CD14-positive monocyte (primary cell): ENCODE measurements around the gene PALS2. TPM values are rescaled to one million over a fixed set of nuclear protein-coding genes. Genes with fewer than 3 reads are reported as not detected.

Experiments used
- DNase-seq, 3 donors: peaks; one replicate each; pipeline ENCODE4 v3.0.0-alpha.2; 2011 to 2022
- H2AFZ ChIP-seq: 2 replicates; pipeline ENCODE4 v1.6.0; 2012; ENCODE audit warnings: mild to moderate bottlenecking, low read depth, low read length, inconsistent platforms; ENCODE audit not compliant: insufficient read depth, poor library complexity, severe bottlenecking
- H3K27ac ChIP-seq, 2 donors: 1 replicate in 1 of 2; 2 replicates in 1 of 2; pipeline ENCODE4 v1.5.1; 2012 to 2013; ENCODE audit warnings: low read length in 2 of 2, control low read depth in 1 of 2, inconsistent platforms in 1 of 2, low read depth in 1 of 2, mild to moderate bottlenecking in 1 of 2
- H3K27me3 ChIP-seq, 2 donors: one replicate each; pipeline versions ENCODE4 v1.6.0 to v1.6.1; 2011 to 2013; ENCODE audit warnings: low read length in 2 of 2; ENCODE audit not compliant: control insufficient read depth in 2 of 2, insufficient read depth in 2 of 2
- H3K36me3 ChIP-seq, 2 donors: replicated peaks in 1 of 2; 1 replicate in 1 of 2; 2 replicates in 1 of 2; pipeline versions ENCODE4 v1.5.1 to v1.6.1; 2012 to 2013; ENCODE audit warnings: low read length in 2 of 2, control low read depth in 1 of 2, inconsistent platforms in 1 of 2, mild to moderate bottlenecking in 1 of 2; ENCODE audit not compliant: insufficient read depth in 2 of 2, control insufficient read depth in 1 of 2
- H3K4me1 ChIP-seq, 2 donors: 1 replicate in 1 of 2; 2 replicates in 1 of 2; pipeline versions ENCODE4 v1.5.1 to v1.6.1; 2012 to 2013; ENCODE audit warnings: low read length in 2 of 2, control low read depth in 1 of 2, inconsistent platforms in 1 of 2, mild to moderate bottlenecking in 1 of 2, moderate library complexity in 1 of 2; ENCODE audit not compliant: insufficient read depth in 2 of 2, control insufficient read depth in 1 of 2
- H3K4me2 ChIP-seq: replicated peaks from 2 replicates; pipeline ENCODE3; 2012; ENCODE audit warnings: low read length, moderate library complexity, mild to moderate bottlenecking; ENCODE audit not compliant: poor library complexity, severe bottlenecking; ENCODE audit errors: extremely low read depth
- H3K4me3 ChIP-seq, 3 experiments: fragments of 200-600 bp in 1 of 3; sonication (generic) in 1 of 3; replicated peaks in 1 of 3; 1 replicate in 2 of 3; 2 replicates in 1 of 3; pipeline ENCODE4 v1.5.1; 2011 to 2013; ENCODE audit warnings: low read length in 3 of 3, mild to moderate bottlenecking in 3 of 3, control low read depth in 2 of 3, low read depth in 2 of 3, inconsistent platforms in 1 of 3, moderate library complexity in 1 of 3
- H3K79me2 ChIP-seq: 2 replicates; pipeline ENCODE4 v1.6.0; 2012; ENCODE audit warnings: mild to moderate bottlenecking, control low read depth, inconsistent platforms, low read length, moderate library complexity; ENCODE audit not compliant: insufficient read depth
- H3K9ac ChIP-seq: 2 replicates; pipeline ENCODE4 v1.6.0; 2017; ENCODE audit warnings: low read length, mild to moderate bottlenecking; ENCODE audit not compliant: insufficient read depth, poor library complexity, severe bottlenecking
- H3K9me3 ChIP-seq, 2 donors: replicated peaks in 1 of 2; 1 replicate in 1 of 2; 2 replicates in 1 of 2; pipeline versions ENCODE4 v1.5.1 to v1.6.1; 2012 to 2013; ENCODE audit warnings: low read length in 2 of 2, control low read depth in 1 of 2; ENCODE audit not compliant: control insufficient read depth in 1 of 2, insufficient read depth in 1 of 2
- H4K20me1 ChIP-seq: 2 replicates; pipeline ENCODE4 v1.6.0; 2012; ENCODE audit warnings: mild to moderate bottlenecking, low read length, control low read depth, moderate library complexity; ENCODE audit not compliant: insufficient read depth
- H3K27ac Mint-ChIP-seq, 7 donors: one replicate each; pipeline ENCODE4 v1.8.0; 2020; ENCODE audit warnings: mild to moderate bottlenecking in 7 of 7, mixed read lengths in 7 of 7, moderate library complexity in 6 of 7, inconsistent platforms in 2 of 7
- H3K27me3 Mint-ChIP-seq, 3 donors: one replicate each; pipeline ENCODE4 v1.8.0; 2021 to 2022; ENCODE audit warnings: low read depth in 3 of 3, mild to moderate bottlenecking in 3 of 3, mixed read lengths in 3 of 3, moderate library complexity in 3 of 3, inconsistent platforms in 1 of 3
- H3K36me3 Mint-ChIP-seq, 2 donors: one replicate each; pipeline ENCODE4 v1.8.0; 2020; ENCODE audit warnings: mixed read lengths in 2 of 2, inconsistent platforms in 1 of 2, mild to moderate bottlenecking in 1 of 2
- H3K4me1 Mint-ChIP-seq: one replicate; pipeline ENCODE4 v1.8.0; 2020; ENCODE audit warnings: mild to moderate bottlenecking, mixed read lengths
- H3K4me3 Mint-ChIP-seq, 2 donors: one replicate each; pipeline ENCODE4 v1.8.0; 2020; ENCODE audit warnings: mild to moderate bottlenecking in 2 of 2, mixed read lengths in 2 of 2, moderate library complexity in 1 of 2
- H3K9me3 Mint-ChIP-seq, 7 donors: one replicate each; pipeline ENCODE4 v1.8.0; 2020 to 2022; ENCODE audit warnings: mixed read lengths in 7 of 7, mild to moderate bottlenecking in 6 of 7, moderate library complexity in 6 of 7, inconsistent platforms in 2 of 7
- CTCF ChIP-seq: fragments of 200-600 bp; IDR thresholded peaks from one replicate; pipeline ENCODE4 v1.8.0; 2022; ENCODE audit warnings: antibody characterized with exemption, mild to moderate bottlenecking
- WGBS: methylation state at CpG from one replicate; pipeline ENCODE4 v1.1.5; 2013; ENCODE audit warnings: missing lambda C conversion rate; ENCODE audit not compliant: insufficient coverage; 5-methylcytosine and 5-hydroxymethylcytosine counted together
- intact Hi-C, 2 donors: fragments of 100-400 bp; cut with micrococcal nuclease; formaldehyde crosslinking; loops; one replicate each; pipeline versions ENCODE4 v1.15.0 to v1.15.1; 2023
- polyA plus RNA-seq, 3 donors: library from polyadenylated mRNA; depleted of rRNA in 1 of 3; unstranded in 2 of 3; stranded (reverse) in 1 of 3; fragments of 300-500 nt in 2 of 3; fragments of >200 nt in 1 of 3; fragmentation: Illumina TruSeq in 2 of 3; gene quantifications; 1 replicate in 2 of 3; 2 replicates in 1 of 3; pipeline ENCODE4 v1.2.3, GENCODE V29; 2012 to 2021

PALS2 gene
- polyA plus RNA-seq, 3 donors: 0.08 to 3.0 (median 2.8) TPM

GRCh38 chr7:24572016-24572392 is 1.2 kb upstream of the PALS2 start:
- Histone ChIP-seq H3K4me3 (peak overlapping the region in 1 of 3 experiments; percentile 80), H3K36me3 (no peaks in the 10 kb centered on the region), H3K27ac (no peak overlapping the region), H3K79me2 (no peaks in the 10 kb centered on the region), H3K4me1 (peaks cover 13 to 21% of the 10 kb centered on the region in 2 donors), H3K27me3 (peaks cover 36 to 47% of the 10 kb centered on the region in 2 donors), H3K9ac (no peak overlapping the region), H3K4me2 (peak overlapping the region; percentile 95), H2AFZ (peak overlapping the region; percentile 78), H4K20me1 (no peaks in the 10 kb centered on the region), H3K9me3 (no peaks in the 10 kb centered on the region)
- H3K4me1 Mint-ChIP-seq: peaks cover 19% of the 10 kb centered on the region
- WGBS: 33% methylated on average over 1 of the region's 4 CpGs
- peak overlapping the region; percentile 87 to 93 for H3K4me3 Mint-ChIP-seq
- peaks cover 0 to 6% of the 10 kb centered on the region in 2 donors for H3K36me3 Mint-ChIP-seq
- no peak for TF ChIP-seq CTCF
- H3K27ac Mint-ChIP-seq: no peak overlapping the region
- peaks cover 0 to 7% (median 2%) of the 10 kb centered on the region in 7 donors for H3K9me3 Mint-ChIP-seq
- intact Hi-C loops: no loop called here
- peaks cover 31 to 49% (median 49%) of the 10 kb centered on the region in 3 donors for H3K27me3 Mint-ChIP-seq
- DNase-seq: no peak

- no peak for DNase-seq
- H3K36me3 ChIP-seq: no peaks in the 10 kb centered on the region
- peak overlapping the region; percentile 95 for H3K4me2 ChIP-seq
- peaks cover 36 to 47% of the 10 kb centered on the region in 2 donors for H3K27me3 ChIP-seq
- Mint-ChIP-seq H3K36me3 (peaks cover 0 to 6% of the 10 kb centered on the region in 2 donors), H3K4me1 (peaks cover 19% of the 10 kb centered on the region), H3K9me3 (peaks cover 0 to 7% (median 2%) of the 10 kb centered on the region in 7 donors), H3K27me3 (peaks cover 31 to 49% (median 49%) of the 10 kb centered on the region in 3 donors), H3K4me3 (peak overlapping the region; percentile 87 to 93), H3K27ac (peak overlapping the region in 2 of 7 donors; percentile 17 to 43)
- no peaks in the 10 kb centered on the region for H4K20me1 ChIP-seq
- H2AFZ ChIP-seq: peak overlapping the region; percentile 78
- peaks cover 13 to 21% of the 10 kb centered on the region in 2 donors for H3K4me1 ChIP-seq
- 3% methylated on average over 13 of the region's 16 CpGs for WGBS
- no peak overlapping the region for H3K27ac ChIP-seq
- no peak for TF ChIP-seq CTCF
- peak overlapping the region; percentile 54 to 80 (median 56) for H3K4me3 ChIP-seq
- no peaks in the 10 kb centered on the region for H3K9me3 ChIP-seq
- no peak overlapping the region for H3K9ac ChIP-seq
- no peaks in the 10 kb centered on the region for H3K79me2 ChIP-seq
- intact Hi-C loops: no loop called here
Measured at GRCh38 chr7:24572393-24572996, 757 bp upstream of the PALS2 start.
